GM10266 (cell line): ENCODE measurements around the gene UBTF.

Experiments used
- DNase-seq: peaks from one replicate; pipeline ENCODE4 v3.0.0; 2012; ENCODE audit errors: extremely low spot score
- TF ChIP-seq, protein P1 (sequence below): IDR thresholded peaks from 2 replicates; pipeline ENCODE4 v1.5.1; 2012; ENCODE audit warnings: mild to moderate bottlenecking, low read depth; ENCODE audit not compliant: control insufficient read depth, insufficient read depth; ENCODE audit errors: missing control alignments

UBTF gene

DNA sequence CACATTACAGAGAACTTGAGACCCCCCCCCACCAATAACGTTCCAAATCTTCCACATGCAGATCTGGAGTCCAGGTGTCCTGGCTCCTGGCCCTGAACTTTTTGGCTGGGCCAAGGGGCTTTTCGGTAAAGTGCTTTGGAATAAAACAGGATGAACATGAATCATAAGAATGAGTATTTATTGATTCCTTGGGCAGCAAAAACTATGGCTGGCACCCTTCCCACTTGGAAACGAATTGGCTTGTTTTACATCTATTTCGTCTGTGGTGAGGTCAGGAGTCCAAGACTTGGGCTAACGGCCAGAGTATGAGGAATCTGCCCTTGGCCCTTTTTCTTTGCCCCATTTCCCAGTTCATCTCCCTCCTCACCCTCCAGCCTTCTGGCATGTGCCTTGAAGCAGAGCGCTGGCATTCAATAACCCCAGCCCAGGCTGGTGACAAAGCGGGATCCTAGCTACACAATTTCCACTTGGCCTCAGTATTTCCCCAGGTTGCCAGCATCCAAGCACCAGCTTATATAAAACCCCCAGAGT is 4.1 kb upstream of the UBTF start:
- TF ChIP-seq, protein P1, sequence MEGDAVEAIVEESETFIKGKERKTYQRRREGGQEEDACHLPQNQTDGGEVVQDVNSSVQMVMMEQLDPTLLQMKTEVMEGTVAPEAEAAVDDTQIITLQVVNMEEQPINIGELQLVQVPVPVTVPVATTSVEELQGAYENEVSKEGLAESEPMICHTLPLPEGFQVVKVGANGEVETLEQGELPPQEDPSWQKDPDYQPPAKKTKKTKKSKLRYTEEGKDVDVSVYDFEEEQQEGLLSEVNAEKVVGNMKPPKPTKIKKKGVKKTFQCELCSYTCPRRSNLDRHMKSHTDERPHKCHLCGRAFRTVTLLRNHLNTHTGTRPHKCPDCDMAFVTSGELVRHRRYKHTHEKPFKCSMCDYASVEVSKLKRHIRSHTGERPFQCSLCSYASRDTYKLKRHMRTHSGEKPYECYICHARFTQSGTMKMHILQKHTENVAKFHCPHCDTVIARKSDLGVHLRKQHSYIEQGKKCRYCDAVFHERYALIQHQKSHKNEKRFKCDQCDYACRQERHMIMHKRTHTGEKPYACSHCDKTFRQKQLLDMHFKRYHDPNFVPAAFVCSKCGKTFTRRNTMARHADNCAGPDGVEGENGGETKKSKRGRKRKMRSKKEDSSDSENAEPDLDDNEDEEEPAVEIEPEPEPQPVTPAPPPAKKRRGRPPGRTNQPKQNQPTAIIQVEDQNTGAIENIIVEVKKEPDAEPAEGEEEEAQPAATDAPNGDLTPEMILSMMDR, result no peak
- DNase-seq, result no peak

DNA sequence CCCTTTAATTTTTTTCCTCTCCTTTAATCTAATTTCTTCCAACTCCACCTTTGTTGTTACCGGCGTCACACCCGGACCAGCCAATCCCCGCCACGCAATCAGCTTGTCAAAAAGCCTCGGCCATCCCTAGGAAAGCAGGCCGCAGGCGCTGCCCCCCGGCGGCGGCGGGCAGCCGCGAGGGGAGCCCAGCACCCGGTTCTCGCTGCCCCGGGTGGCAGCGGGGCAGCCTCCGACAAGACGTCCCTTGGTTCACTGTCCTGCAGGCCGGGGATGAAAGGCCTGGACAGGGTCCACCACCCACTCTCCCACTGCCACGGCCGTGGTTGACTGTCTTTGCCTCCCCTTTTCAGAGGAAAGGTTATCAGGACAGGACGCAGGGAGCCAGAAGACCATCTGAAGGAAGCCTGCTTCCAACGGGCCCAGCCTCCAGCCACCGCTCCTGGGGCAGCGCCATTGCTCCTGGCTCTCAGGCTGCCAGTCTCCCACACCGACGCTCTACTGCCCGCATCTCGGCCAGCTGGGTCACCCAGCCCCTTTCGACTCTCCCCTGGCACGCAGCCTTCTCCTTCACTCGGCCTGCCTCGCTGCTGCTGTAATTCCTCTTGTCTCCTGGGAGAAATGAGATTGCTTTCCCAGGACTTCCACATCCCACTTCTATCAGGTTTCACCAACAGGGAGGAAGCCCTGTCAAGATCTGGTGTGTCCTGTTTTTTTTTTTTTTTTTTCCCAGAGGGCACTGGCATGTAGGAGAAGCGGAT is 2.8 kb upstream of the UBTF start:
- DNase-seq, result peak; percentile 82
- TF ChIP-seq, protein P1, result peak; percentile 45

DNA sequence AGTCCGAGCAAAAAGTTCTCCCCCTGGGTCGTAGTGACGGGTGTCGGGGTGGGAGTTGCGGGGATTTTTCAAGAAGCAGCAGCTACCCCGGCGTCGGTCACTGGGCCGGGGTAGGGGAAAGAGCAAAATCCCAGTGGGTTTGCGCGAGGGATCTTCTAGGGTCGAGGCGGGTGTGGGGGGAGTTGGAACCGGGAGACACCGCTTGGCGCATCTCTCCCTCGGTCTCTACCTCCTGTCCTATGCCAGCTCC is 2.3 kb upstream of the UBTF start:
- TF ChIP-seq, protein P1, result no peak
- no peak for DNase-seq

DNA sequence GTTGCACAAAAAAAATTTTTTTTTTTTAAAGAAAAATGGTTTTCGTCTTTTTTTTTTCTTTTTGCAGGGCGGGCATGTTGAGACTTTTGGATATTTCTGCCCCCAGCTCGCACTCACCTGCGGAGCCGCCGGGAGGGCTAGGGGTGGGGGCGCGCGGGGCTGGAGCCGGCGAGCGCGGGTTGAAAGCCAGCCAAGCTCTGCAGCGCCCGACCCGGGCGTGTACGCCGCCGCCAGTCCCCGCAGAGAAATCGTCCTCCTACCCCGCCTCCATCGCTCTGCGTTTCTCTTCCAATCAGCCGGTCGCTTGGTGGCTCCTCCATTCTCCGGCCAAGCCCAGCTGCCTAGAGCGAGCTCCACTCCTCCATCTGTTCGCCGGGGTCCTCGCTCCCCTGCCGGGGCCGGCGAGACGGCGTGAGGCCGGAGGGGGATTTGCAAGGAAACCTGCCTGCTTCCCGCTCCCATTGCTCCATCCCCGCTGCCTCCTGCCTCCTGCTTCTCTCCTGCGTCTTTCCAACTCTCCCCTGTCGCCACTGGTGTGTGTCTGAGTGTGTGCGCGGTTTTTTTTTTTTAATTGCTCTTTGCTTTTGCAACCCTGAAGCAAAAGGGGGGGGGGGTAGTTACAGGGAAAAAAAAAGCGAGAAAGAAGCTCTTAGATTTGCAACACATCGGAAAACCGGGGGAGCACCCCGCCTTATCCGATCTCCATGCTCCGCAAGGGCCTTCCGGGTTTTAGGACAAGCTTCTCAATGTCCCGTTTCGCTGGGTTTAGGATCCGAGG is 1.8 kb upstream of the UBTF start:
- DNase-seq, result peak; percentile 83
- TF ChIP-seq, protein P1, result no peak

DNA sequence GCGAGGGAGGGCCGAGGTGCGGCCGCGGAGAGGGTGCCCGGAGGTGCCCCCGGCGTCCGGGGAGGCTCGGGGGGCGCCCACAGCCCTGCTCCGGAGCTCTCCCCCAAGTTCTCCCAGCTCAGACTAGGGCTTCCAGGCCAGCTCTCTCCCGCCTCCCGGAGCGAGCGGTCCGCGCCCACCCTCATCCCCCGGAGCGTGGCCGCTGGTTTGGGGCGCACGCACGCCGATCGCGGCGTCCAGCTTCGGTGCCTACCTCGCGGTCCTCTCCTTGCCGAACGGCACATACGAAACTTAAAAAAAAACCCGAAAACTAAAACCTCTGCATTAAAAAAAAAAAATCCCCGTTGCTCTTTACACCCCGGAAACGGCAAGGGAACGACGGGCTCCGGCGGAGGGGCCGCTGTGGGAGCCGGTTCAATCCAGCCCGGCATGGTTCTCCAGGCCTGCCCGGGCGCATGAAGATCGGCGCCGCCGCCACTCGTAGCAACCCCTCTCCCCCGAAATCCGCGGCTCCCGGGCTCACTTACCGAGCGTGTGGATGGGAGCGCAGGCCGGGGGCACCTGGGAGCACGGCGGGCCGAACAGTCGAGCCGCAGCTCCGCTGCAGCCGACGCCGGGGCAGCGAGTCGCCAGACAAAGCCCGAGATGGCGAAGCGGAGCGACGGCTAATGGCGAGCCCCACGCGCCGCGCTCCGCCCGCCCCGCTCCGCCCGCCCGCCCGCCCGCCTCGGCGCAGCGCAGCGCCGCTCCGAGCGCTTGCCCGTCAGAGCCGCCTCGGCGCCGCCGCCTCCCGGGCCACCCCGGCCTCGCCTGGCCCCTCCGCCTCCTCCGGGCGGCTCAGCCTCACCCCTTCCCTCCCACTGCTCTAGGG is 973 bp upstream of the UBTF start:
- peak; percentile 78 for DNase-seq
- TF ChIP-seq, protein P1, result peak; percentile 17

DNA sequence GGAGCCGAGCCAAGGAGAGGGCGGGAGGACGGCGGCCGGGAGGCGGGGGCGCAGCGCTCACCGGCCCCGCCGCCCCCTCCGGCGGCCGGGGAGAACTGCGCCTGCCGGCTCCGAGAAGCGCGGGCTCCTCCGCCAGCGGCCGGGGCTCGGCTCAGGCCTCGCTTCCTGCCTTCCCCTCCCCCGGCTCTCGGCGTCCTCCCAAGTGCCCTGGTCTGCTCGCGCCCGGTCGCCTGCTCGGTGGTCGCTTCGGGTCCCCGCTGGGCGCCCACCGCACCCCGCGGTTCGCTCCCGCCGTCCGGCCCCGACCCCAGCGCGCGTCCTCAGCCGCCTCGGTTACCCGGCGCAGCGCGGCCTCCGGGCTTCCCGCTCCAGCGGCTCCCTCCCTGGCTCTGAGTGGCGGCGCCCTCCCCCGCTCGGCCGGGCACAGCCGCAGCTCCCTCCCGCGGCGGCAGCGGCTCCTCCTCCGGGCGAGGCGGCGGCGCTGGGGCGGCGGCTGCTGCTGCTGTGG is 313 bp downstream of the UBTF start:
- peak; percentile 90 for DNase-seq
- TF ChIP-seq, protein P1, result peak; percentile 47
